HG03342 (cell line): ENCODE results near the gene TPR.
"Not testable (repeated sequence)": the region's sequence is repeated elsewhere in the genome, so short reads cannot be mapped to it uniquely, and the experiment has no call there.

ENCODE experiments used
- ATAC-seq: cut with Tn5 transposase; IDR thresholded peaks from one replicate; pipeline ENCODE4 v1.9.1; 2021; ENCODE audit warnings: mild to moderate bottlenecking, moderate library complexity; ENCODE audit not compliant: unreplicated experiment

Gene TPR

DNA sequence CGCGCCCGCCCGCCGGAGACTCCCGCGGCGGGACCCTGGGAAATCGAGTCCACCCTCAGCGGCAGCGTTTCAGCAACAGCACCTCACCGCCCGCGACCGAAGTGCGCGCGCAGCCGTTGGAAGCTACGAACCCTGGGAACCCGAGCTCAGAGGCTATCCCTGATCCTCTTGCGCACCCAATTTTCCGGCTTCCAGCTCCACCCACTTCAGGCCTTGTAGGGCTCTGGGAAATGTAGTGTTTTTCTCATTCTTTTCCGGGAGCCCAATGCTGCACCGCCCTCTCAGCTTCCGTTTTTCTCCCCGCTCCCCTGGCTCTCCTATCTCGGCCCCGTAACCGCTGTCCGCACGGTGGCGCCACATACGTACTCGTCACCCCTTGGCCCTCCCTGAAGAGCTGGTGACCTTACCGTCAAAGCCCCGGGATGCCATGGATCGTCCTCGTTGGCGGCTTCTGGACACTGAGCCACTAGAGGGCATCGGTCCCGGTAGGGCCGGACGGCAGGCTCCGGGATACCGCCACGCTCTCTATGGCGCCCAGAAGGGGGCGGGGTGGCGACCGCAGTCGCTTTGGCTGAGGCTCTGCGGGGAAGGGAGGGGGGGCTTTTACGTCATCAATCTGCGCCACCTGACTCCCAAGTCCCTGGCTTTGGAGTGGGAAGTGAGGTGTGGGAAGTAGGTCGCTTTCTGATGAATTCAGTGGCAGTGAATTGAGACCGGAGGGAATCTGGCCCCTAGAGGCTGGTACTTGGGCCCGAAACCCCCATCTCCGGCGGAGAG is at the start of gene TPR, which contains the start of gene ODR4:
Gene TPR, minus strand, starts transcription at position 102 of the 777 bp plus-strand sequence. CDS start 225 bp downstream, outside the sequence.
Gene ODR4, plus strand, starts transcription at position 687 of the 777 bp plus-strand sequence. CDS start 3,948 bp downstream, outside the sequence.
- peak; percentile 83 for ATAC-seq

DNA sequence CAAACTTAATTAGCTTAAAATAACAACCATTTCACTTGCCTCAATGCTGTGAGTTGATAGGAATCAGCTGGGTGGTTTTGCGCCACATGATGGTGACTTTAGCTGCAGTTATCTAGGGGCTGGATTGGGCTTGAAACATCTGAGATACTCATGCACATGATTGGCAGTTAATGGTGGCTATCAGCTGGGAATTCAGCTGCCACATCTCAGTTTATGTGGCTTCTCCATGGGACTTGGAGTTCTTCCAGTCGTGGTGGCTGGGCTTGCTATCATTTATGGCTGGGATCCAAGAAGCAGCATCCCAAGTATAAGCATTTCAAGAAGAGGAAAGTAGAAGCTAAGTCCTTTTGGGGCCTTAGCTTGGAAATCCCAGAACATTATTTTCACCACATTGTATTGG is 49.5 kb upstream of the TPR start:
- no peak for ATAC-seq

DNA sequence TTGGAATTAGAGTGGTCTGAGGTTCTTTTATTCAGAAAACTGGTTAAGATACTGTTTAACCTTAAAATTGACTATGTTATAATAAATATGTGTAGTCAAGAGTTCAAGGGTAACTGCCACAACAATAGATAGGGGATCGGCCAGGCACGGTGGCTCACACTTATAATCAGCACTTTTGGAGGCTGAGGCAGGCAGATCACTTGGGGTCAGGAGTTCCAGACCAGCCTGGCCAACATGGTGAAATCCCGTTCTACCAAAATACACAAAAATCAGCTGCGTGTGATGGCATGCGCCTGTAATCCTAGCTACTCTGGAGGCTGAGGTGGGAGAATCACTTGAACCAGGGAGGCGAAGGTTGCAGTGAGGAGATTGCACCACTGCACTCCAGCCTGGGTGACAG is 46.4 kb upstream of the TPR start:
- ATAC-seq = no peak

DNA sequence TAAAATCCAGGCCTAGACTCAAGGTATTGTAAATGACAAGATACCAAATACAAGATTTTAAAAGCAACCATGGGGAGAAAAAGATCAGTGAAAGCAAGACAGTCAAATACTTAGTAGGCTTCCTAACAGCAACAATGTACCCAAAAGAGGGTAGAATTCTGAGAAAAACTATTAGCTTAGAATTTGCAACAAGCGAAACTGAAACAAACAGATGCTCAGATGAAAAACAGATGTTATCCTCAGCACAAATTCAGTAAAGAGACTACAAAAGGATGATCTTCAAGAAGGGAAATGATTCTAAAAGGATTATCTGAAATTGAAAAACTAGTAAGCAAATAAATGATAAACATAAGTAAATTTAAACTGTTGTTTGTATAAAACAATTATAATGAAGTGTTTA is 45.9 kb upstream of the TPR start:
- peak; percentile 94 for ATAC-seq

GRCh38 chr1:186420311-186420710 is 45.3 kb upstream of the TPR start:
- no peak for ATAC-seq

DNA sequence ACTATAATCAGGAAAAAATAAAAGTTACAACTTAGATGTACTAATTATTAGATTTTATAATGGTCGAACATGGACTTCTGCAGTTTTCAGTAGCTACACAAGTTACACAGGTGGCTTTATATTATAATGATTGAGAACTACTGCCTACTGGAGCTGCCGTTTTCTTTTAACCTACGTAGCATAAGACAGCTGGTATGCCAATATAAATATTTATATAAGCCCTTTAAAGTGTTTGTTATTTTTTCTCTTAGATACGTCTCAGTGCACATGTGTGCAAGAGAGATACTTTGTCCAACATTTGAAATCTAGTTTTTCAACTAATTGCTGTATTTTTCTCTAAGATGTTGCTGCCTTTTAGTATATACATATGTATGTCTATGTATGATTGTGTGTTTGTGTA is 43.5 kb upstream of the TPR start:
- no peak for ATAC-seq

GRCh38 chr1:186413319-186413718 is 38.3 kb upstream of the TPR start:
- ATAC-seq = no peak

DNA sequence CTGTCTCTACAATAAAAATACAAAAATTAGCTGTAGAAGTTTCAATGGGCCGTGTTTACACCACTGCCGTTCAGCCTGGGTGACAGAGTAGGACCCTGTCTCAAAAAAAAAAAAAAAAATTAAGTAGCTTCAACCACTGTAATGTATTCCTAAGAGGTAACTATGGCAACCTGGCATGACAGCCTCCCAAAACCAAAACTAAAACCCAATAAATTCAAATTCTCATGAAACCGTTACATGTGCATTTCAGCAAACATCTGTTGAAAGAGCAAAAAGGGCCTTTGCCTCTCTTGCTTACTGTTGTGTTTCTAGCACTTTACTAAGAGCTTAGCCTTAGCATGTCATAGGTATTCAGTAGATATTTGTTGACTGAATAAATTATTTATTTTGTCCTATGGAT is 34.0 kb upstream of the TPR start:
- peak; percentile 75 for ATAC-seq

DNA sequence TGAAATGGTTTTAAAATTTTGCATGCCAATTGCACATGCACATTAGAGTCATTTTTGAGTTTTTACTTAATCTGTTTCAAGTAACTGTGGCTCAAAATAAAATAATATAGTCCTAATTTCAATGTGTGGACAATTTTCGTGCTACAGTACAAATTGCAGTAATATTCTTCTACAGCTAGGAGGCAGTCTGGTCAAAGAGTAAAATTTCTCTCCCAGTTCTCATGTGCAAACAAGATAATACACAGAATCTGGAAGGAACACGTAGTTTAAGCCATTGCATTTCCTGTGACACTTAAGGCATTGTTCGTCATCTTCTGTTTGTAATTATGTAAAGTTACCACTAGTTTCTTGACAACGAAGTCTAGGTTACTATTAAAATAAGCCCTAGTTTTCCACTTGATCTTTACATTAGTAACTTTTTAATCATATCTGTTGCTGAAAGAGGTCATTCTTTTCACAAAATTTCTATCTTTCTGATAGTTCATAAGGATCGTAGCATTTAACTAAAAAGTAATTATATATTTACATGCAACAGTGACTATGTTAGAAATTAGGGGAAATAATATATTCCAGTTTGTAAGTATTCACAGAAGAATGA is 29.5 kb upstream of the TPR start:
- ATAC-seq = peak; percentile 53

GRCh38 chr1:186403632-186404031 is 28.6 kb upstream of the TPR start:
- no peak for ATAC-seq

GRCh38 chr1:186401446-186401845 is 26.4 kb upstream of the TPR start:
- ATAC-seq = not testable (repeated sequence)

- not testable (repeated sequence) for ATAC-seq
Observed at GRCh38 chr1:186392711-186393110, 17.7 kb upstream of the TPR start.

- no peak for ATAC-seq
Observed at GRCh38 chr1:186391841-186392240, 16.8 kb upstream of the TPR start.

DNA sequence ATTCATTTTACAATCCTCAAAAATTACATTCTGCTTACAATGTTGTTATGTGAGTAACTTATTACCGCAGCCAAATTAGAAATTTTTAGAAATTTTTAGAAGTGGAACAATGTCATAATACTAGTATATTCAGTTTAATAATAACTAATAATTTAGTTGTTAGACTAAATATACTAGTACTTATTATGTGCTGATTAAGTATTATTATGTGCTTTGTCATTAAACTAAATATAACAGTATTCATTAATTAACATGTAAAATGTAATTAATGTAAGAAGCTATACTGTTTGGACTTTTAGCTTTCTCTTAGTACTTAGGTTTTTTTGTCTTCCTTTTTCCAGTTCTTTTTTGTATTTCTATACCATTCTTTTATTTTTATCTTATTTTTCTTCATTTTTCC is 15.9 kb upstream of the TPR start:
- ATAC-seq = no peak

GRCh38 chr1:186386725-186387383 is 11.8 kb upstream of the TPR start:
- ATAC-seq = no peak

- no peak for ATAC-seq
Observed at GRCh38 chr1:186375929-186376319, 871 bp upstream of the TPR start.

GRCh38 chr1:186374303-186375151 is 526 bp downstream of the TPR start:
- peak; percentile 31 for ATAC-seq

- ATAC-seq = not testable (repeated sequence)
Observed at GRCh38 chr1:186347837-186348691, 27.0 kb downstream of the TPR start.

DNA sequence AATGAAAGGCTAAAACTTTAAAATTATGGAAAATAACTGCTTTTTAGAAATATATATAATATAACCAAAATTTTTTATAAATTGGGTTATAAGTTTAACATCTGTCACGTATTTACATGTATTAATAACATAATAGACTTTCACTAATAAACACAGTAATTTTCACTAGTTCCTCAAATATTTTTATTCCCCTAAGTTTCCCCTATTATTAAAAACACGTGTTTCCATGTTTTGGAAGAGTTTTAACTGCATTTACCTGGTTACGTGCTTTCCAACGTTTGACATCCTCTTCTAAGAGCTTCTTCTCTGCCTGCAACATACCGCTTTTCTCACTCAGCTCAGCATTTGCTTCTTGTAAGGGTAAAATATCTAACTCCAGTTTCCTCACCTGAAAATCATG is 34.3 kb downstream of the TPR start:
- no peak for ATAC-seq

- ATAC-seq = no peak
Observed at GRCh38 chr1:186337554-186337953, 37.5 kb downstream of the TPR start.
